ENCODE results near the gene GUCY2C. TPM values are rescaled to one million over a fixed set of nuclear protein-coding genes. Genes with fewer than 3 reads are reported as not detected.

Gene GUCY2C
- total and polyA plus RNA-seq, 10 of the 15 experiments (the other 5 are each of a cell fraction or from before 2014, with no cell fraction given): 0.08 to 0.60 (median 0.17) TPM

DNA sequence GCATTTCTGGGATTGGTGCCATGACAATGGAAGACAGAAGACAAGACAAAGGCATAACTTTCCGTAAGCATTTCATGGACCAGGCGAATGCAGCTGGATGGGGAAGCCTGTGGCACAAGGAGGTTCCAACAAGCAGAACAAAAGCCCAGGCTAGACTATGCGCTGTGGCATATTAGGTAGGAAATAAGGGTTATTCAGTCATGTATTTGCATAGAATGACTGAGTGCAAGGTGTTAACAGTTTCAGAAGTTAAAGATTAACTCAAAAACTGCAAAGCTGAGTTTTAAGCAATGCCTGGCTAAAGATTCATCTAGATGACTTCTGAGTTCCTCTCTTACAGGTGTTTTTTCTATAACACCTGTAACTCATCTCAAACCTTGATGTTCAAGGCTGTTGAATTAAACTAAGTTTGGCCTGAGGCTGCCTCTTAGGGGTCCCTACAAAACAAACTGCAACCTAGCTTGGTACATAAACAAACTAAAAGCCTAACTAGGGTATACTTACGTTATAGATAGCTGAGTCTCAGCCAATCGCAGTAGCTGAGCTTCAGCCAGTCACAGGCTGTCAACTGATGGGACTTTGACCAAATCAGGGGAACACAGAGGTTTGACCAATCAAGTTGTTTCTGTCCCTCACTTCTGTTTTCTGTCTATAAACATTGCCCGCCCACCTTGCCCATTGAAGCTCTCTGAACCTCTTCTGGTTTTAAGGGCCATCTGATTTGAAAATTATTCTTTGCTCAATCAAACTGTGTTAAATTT is 76.5 kb downstream of the GUCY2C start:
- Histone ChIP-seq H2AFZ (ENCODE audit: control insufficient read depth, low read depth, low read length) (no peak overlapping the region), H3K9me3 (replicated peaks; ENCODE audit: control insufficient read depth, insufficient read depth, low read length) (peaks cover 22% of the 10 kb centered on the region), H3K27ac (ENCODE audit: control insufficient read depth, insufficient read depth) (no peak overlapping the region), H3K4me1 (ENCODE audit: control insufficient read depth, insufficient read depth, low read length) (peaks cover 13% of the 10 kb centered on the region), H3K9ac (ENCODE audit: control insufficient read depth, insufficient read depth, low read length) (no peak overlapping the region), H3K4me2 (ENCODE audit: control insufficient read depth, insufficient read depth) (no peak overlapping the region), H3K27me3 (replicated peaks in 1 of 2; ENCODE audit: control insufficient read depth in 2 of 2, insufficient read depth in 2 of 2, low read length in 1 of 2) (no peaks in the 10 kb centered on the region), H3K4me3 (no peak overlapping the region), H4K20me1 (ENCODE audit: control insufficient read depth, insufficient read depth) (no peaks in the 10 kb centered on the region), H3K79me2 (ENCODE audit: control insufficient read depth, insufficient read depth, low read length) (no peaks in the 10 kb centered on the region), H3K36me3 (ENCODE audit: control insufficient read depth in 2 of 2, insufficient read depth in 2 of 2, low read length in 1 of 2) (no peaks in the 10 kb centered on the region)
- CTCF ChIA-PET: interaction anchor here (0.5 to 3.3 kb wide), 10 partner anchors 9 to 382 kb away, joined by 3 to 18 read pairs (median 4); partner anchors contain the start of gene ATF7IP
- WGBS (ENCODE audit: insufficient coverage, insufficient replicate concordance, low lambda C conversion rate, missing lambda C conversion rate): 78% methylated on average over 6 of the region's 6 CpGs
- POLR2A ChIA-PET: interaction anchor here (0.5 to 1.3 kb wide), 2 partner anchors 8 to 332 kb away, joined by 3 to 5 read pairs; no protein-coding TSS in a partner anchor
- RAD21 ChIA-PET (ENCODE audit: unreplicated experiment): interaction anchor here (1.0 to 2.3 kb wide), 5 partner anchors 9 to 382 kb away, joined by 3 to 9 read pairs (median 6); partner anchors contain the start of gene ATF7IP
- intact Hi-C loops (cut with micrococcal nuclease; ENCODE audit: unreplicated experiment): loop anchor here (5.0 to 10.0 kb wide), 3 partner anchors 147 to 338 kb away; no protein-coding TSS in a partner anchor
- DNase-seq (ENCODE audit: low read depth, low spot score): no peak
- SMC1A ChIA-PET (ENCODE audit: uncharacterized antibody, unreplicated experiment): interaction anchor here (0.9 to 2.1 kb wide), 10 partner anchors 8 to 509 kb away, joined by 3 to 13 read pairs (median 4); no protein-coding TSS in a partner anchor
- ATAC-seq: peak; percentile 78
- no peak for FAIRE-seq
- BruUV-seq (replicated peaks): no TSS peak
- in situ Hi-C loops (cut with MboI): loop anchor here (5.0 to 10.0 kb wide), 4 partner anchors 253 to 383 kb away; partner anchors contain the start of gene ATF7IP
- TF ChIP-seq EP300 (IDR thresholded peaks at IDR 0.05; ENCODE audit: borderline replicate concordance in 1 of 2, control insufficient read depth in 1 of 2, low read depth in 2 of 2, low read length in 2 of 2): 0 out of 4 replicates have a peak, but pooled peaks of 1 of the 2 experiments have one; percentile 23
- TF ChIP-seq SMC3 (IDR thresholded peaks at IDR 0.05; ENCODE audit: borderline replicate concordance, low read length): no peak
- peak; percentile 72; the same call in 1 of the 3 replicates for TF ChIP-seq POU2F2 (IDR thresholded peaks at IDR 0.05; ENCODE audit: borderline replicate concordance, low read depth, low read length)

DNA sequence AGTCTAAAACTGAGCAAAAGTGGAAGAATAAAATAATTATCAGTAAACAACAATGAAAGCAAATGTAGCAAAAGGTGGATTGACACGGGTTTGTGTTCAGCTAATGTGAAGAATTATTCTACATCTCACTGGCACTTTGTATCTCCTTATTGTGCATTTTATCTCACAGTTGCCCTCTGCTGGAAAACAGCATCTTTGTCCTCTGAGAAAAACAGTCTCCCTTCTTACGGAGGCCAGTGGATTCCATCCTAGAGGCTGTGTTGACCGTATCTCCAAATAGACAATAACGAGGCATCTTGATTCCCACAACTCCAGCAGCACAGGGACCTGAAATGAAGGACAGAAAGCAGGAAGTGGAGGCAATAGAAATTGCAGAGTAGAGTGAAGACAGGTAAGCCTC is 77.4 kb downstream of the GUCY2C start:
- no peaks in the 10 kb centered on the region for H3K36me3 ChIP-seq (ENCODE audit: control insufficient read depth in 2 of 2, insufficient read depth in 2 of 2, low read length in 1 of 2)
- 59% methylated on average over 4 of the region's 4 CpGs for WGBS (ENCODE audit: insufficient coverage, insufficient replicate concordance, low lambda C conversion rate, missing lambda C conversion rate)
- SMC1A ChIA-PET (ENCODE audit: uncharacterized antibody, unreplicated experiment): interaction anchor here (1.0 to 2.0 kb wide), 5 partner anchors 8 to 509 kb away, joined by 3 to 9 read pairs (median 5); no protein-coding TSS in a partner anchor
- H3K9me3 ChIP-seq (replicated peaks; ENCODE audit: control insufficient read depth, insufficient read depth, low read length): peaks cover 22% of the 10 kb centered on the region
- CTCF ChIA-PET: interaction anchor here (1.0 to 3.3 kb wide), 5 partner anchors 10 to 381 kb away, joined by 3 to 18 read pairs (median 6); no protein-coding TSS in a partner anchor
- H3K27ac ChIP-seq (ENCODE audit: control insufficient read depth, insufficient read depth): no peak overlapping the region
- no TSS peak for BruUV-seq (replicated peaks)
- H3K9ac ChIP-seq (ENCODE audit: control insufficient read depth, insufficient read depth, low read length): no peak overlapping the region
- POLR2A ChIA-PET: no interaction called here
- no peak overlapping the region for H3K4me3 ChIP-seq
- no peak for ATAC-seq
- no peaks in the 10 kb centered on the region for H3K27me3 ChIP-seq (replicated peaks in 1 of 2; ENCODE audit: control insufficient read depth in 2 of 2, insufficient read depth in 2 of 2, low read length in 1 of 2)
- FAIRE-seq: no peak
- no peak overlapping the region for H3K4me2 ChIP-seq (ENCODE audit: control insufficient read depth, insufficient read depth)
- H3K79me2 ChIP-seq (ENCODE audit: control insufficient read depth, insufficient read depth, low read length): no peaks in the 10 kb centered on the region
- DNase-seq (ENCODE audit: low read depth, low spot score): no peak
- RAD21 ChIA-PET (ENCODE audit: unreplicated experiment): interaction anchor here (1.0 to 2.3 kb wide), 3 partner anchors 44 to 254 kb away, joined by 3 to 9 read pairs (median 6); partner anchors contain the start of gene ATF7IP
- H2AFZ ChIP-seq (ENCODE audit: control insufficient read depth, low read depth, low read length): no peak overlapping the region
- peaks cover 23% of the 10 kb centered on the region for H3K4me1 ChIP-seq (ENCODE audit: control insufficient read depth, insufficient read depth, low read length)
- H4K20me1 ChIP-seq (ENCODE audit: control insufficient read depth, insufficient read depth): no peaks in the 10 kb centered on the region
- intact Hi-C loops (cut with micrococcal nuclease; ENCODE audit: unreplicated experiment): loop anchor here (5.0 to 10.0 kb wide), 2 partner anchors 336 to 337 kb away; no protein-coding TSS in a partner anchor
- in situ Hi-C loops (cut with MboI): loop anchor here (5.0 to 10.0 kb wide), 3 partner anchors 252 to 382 kb away; partner anchors contain the start of gene ATF7IP
- TF ChIP-seq PAX5 (IDR thresholded peaks at IDR 0.05; ENCODE audit: borderline replicate concordance, low read depth, low read length) (no peak), SUPT20H (IDR thresholded peaks at IDR 0.05; ENCODE audit: borderline replicate concordance, control insufficient read depth, low read depth, low read length) (no peak), ZNF207 (IDR thresholded peaks at IDR 0.05; ENCODE audit: borderline replicate concordance) (no peak), MEF2B (IDR thresholded peaks at IDR 0.05; ENCODE audit: partially characterized antibody, poor library complexity, severe bottlenecking) (no peak), RFX5 (IDR thresholded peaks at IDR 0.05; ENCODE audit: low read depth, low read length) (no peak), SMC3 (IDR thresholded peaks at IDR 0.05; ENCODE audit: borderline replicate concordance, low read length) (peak; percentile 24; the same call in 1 of the 2 replicates), RAD21 (IDR thresholded peaks at IDR 0.05; ENCODE audit: insufficient read depth, low read depth, low read length) (peak; percentile 48)
- TF ChIP-seq, protein P1, sequence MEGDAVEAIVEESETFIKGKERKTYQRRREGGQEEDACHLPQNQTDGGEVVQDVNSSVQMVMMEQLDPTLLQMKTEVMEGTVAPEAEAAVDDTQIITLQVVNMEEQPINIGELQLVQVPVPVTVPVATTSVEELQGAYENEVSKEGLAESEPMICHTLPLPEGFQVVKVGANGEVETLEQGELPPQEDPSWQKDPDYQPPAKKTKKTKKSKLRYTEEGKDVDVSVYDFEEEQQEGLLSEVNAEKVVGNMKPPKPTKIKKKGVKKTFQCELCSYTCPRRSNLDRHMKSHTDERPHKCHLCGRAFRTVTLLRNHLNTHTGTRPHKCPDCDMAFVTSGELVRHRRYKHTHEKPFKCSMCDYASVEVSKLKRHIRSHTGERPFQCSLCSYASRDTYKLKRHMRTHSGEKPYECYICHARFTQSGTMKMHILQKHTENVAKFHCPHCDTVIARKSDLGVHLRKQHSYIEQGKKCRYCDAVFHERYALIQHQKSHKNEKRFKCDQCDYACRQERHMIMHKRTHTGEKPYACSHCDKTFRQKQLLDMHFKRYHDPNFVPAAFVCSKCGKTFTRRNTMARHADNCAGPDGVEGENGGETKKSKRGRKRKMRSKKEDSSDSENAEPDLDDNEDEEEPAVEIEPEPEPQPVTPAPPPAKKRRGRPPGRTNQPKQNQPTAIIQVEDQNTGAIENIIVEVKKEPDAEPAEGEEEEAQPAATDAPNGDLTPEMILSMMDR (IDR thresholded peaks at IDR 0.05 in 2 of 3, conservative IDR thresholded peaks at IDR 0.05 in 1 of 3; ENCODE audit: control insufficient read depth in 2 of 3, extremely low read depth in 1 of 3, insufficient read depth in 1 of 3, low read depth in 3 of 3, low read length in 3 of 3): 0 out of 6 replicates have a peak, but pooled peaks of 1 of the 3 experiments have one; percentile 16

Data from GM12878 (cell line).